Parathyroid adenoma (tissue), 2 donors: Measurements from ENCODE around the gene DEGS1.

ENCODE experiments used
- H2AFZ ChIP-seq: fragments of 300-600 bp; sonication (generic); one replicate; pipeline ENCODE4 v1.7.0; 2017; ENCODE audit warnings: antibody characterized with exemption, mild to moderate bottlenecking
- H3K27ac ChIP-seq: fragments of 300-600 bp; sonication (generic); one replicate; pipeline ENCODE4 v1.7.0; 2017
- H3K27me3 ChIP-seq: fragments of 300-600 bp; sonication (generic); one replicate; pipeline ENCODE4 v1.7.0; 2017; ENCODE audit warnings: low read length; ENCODE audit not compliant: control insufficient read depth, insufficient read depth
- H3K36me3 ChIP-seq: fragments of 300-600 bp; sonication (generic); one replicate; pipeline ENCODE4 v1.7.0; 2017; ENCODE audit warnings: low read length; ENCODE audit not compliant: control insufficient read depth, insufficient read depth
- H3K4me1 ChIP-seq: fragments of 300-600 bp; sonication (generic); one replicate; pipeline ENCODE4 v1.7.0; 2017; ENCODE audit warnings: control low read depth
- H3K4me2 ChIP-seq: fragments of 300-600 bp; sonication (generic); one replicate; pipeline ENCODE4 v1.7.0; 2017; ENCODE audit warnings: low read length
- H3K4me3 ChIP-seq: fragments of 300-600 bp; sonication (generic); one replicate; pipeline ENCODE4 v1.7.0; 2017; ENCODE audit warnings: low read depth, low read length
- H3K79me2 ChIP-seq: fragments of 300-600 bp; sonication (generic); one replicate; pipeline ENCODE4 v1.7.0; 2017; ENCODE audit warnings: control low read depth
- H3K9ac ChIP-seq: fragments of 300-600 bp; sonication (generic); one replicate; pipeline ENCODE4 v1.7.0; 2017; ENCODE audit warnings: mild to moderate bottlenecking
- H3K9me3 ChIP-seq: fragments of 300-600 bp; sonication (generic); one replicate; pipeline ENCODE4 v1.7.0; 2017; ENCODE audit warnings: low read length; ENCODE audit not compliant: control insufficient read depth
- TF ChIP-seq, protein P1 (sequence below): fragments of 300-600 bp; sonication (generic); IDR thresholded peaks from one replicate; pipeline ENCODE4 v1.7.0; 2017; ENCODE audit warnings: antibody characterized with exemption, mild to moderate bottlenecking
- donor health status: primary hyperparathyroidism.

Gene DEGS1

DNA sequence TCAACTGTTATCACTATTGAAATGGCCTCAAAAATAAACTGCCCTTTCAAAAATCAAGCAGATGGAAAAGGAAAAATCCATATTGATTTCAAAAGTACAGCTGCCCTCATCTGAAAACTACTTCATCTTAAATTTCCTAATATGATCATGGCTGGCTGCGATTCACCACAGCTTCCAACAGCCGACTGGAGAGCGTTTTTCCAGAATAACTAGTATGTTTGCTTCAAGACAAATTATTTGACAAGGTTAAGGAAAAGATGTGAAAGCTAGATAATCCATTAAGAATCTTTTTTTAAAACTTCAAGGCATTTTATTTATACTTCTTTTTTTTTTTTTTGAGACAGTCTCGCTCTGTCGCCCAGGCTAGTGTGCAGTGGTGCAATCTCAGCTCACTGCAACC is 4.1 kb upstream of the DEGS1 start:
- Histone ChIP-seq H2AFZ (no peak overlapping the region), H3K27ac (no peak overlapping the region), H3K36me3 (no peaks in the 10 kb centered on the region), H3K4me2 (no peak overlapping the region), H3K27me3 (no peaks in the 10 kb centered on the region), H3K9ac (no peak overlapping the region), H3K4me3 (no peak overlapping the region), H3K79me2 (no peaks in the 10 kb centered on the region), H3K4me1 (no peaks in the 10 kb centered on the region), H3K9me3 (no peaks in the 10 kb centered on the region)
- TF ChIP-seq, protein P1, sequence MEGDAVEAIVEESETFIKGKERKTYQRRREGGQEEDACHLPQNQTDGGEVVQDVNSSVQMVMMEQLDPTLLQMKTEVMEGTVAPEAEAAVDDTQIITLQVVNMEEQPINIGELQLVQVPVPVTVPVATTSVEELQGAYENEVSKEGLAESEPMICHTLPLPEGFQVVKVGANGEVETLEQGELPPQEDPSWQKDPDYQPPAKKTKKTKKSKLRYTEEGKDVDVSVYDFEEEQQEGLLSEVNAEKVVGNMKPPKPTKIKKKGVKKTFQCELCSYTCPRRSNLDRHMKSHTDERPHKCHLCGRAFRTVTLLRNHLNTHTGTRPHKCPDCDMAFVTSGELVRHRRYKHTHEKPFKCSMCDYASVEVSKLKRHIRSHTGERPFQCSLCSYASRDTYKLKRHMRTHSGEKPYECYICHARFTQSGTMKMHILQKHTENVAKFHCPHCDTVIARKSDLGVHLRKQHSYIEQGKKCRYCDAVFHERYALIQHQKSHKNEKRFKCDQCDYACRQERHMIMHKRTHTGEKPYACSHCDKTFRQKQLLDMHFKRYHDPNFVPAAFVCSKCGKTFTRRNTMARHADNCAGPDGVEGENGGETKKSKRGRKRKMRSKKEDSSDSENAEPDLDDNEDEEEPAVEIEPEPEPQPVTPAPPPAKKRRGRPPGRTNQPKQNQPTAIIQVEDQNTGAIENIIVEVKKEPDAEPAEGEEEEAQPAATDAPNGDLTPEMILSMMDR = no peak

- TF ChIP-seq, protein P1 = no peak
- Histone ChIP-seq H2AFZ (no peak overlapping the region), H3K36me3 (no peaks in the 10 kb centered on the region), H3K4me2 (no peak overlapping the region), H3K9ac (no peak overlapping the region), H3K79me2 (peaks cover 10% of the 10 kb centered on the region), H3K27ac (no peak overlapping the region), H3K27me3 (no peaks in the 10 kb centered on the region), H3K9me3 (no peaks in the 10 kb centered on the region), H3K4me3 (no peak overlapping the region), H3K4me1 (no peaks in the 10 kb centered on the region)
Observed at GRCh38 chr1:224180783-224181452, 2.1 kb upstream of the DEGS1 start.

DNA sequence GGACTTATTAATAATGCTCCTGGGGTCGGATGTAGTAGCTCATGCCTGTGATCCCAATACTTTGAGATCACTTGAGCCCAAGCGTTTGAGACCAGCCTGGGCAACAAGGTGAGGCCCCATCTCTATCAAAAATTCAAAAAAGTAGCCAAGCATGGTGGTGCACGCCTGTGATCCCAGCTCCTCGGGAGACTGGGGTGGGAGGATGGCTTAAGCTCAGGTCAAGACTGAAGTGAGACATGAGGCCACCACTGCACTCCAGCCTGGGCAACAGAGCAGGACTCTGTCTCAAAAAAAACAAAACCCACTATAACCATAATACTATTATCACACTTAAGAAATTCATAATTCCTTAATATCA is 1.6 kb upstream of the DEGS1 start:
- Histone ChIP-seq H3K9me3 (no peaks in the 10 kb centered on the region), H3K27ac (no peak overlapping the region), H3K4me3 (no peak overlapping the region), H3K4me1 (no peaks in the 10 kb centered on the region), H3K9ac (no peak overlapping the region), H3K27me3 (no peaks in the 10 kb centered on the region), H2AFZ (no peak overlapping the region), H3K79me2 (peaks cover 10% of the 10 kb centered on the region), H3K36me3 (no peaks in the 10 kb centered on the region), H3K4me2 (no peak overlapping the region)
- TF ChIP-seq, protein P1 = no peak

DNA sequence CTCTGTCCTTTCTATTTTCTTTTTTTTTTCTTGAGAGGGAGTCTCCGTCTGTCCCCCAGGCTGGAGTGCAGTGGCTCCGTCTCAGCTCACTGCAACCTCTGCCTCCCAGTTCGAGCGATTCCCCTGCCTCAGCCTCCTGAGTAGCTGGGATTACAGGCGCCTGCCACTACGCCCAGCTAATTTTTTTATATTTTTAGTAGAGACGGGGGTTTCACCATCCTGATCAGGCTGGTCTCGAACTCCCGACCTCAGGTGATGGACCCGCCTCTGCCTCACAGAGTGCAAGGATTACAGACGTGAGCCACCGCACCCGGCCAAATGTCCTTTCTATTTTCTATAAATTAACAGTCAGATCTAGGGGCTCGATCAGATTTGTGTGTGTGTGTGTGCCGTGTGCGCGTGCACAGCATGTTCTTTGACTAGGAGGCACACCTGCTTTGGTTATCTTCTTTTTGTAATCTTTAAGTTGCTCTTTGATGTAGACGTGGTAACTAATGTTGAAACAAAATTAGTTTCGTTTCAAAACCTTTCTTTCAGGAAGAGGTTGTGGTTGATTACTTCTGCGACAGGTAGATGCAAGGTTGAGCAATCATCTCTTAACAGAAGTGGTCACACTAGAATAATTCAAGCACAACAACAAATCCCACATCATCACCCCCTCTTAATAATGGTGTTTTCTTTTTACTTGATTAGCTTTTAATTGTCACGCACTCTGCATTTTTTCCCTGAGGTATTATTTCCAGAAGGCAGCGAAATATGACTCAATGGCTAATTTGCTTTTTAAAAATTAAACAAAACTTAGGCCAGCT is 779 bp upstream of the DEGS1 start:
- no peak overlapping the region for H3K9ac ChIP-seq
- H3K27me3 ChIP-seq = no peaks in the 10 kb centered on the region
- peak overlapping the region; percentile 73 for H3K4me3 ChIP-seq
- peak overlapping the region; percentile 63 for H3K4me2 ChIP-seq
- H3K27ac ChIP-seq = peak overlapping the region; percentile 72
- H3K4me1 ChIP-seq = no peaks in the 10 kb centered on the region
- H3K36me3 ChIP-seq = no peaks in the 10 kb centered on the region
- H2AFZ ChIP-seq = peak overlapping the region; percentile 90
- H3K79me2 ChIP-seq = peaks cover 10% of the 10 kb centered on the region
- TF ChIP-seq, protein P1 = no peak
- no peaks in the 10 kb centered on the region for H3K9me3 ChIP-seq
